ENCODE results near the gene BDKRB2.

BDKRB2 gene

GRCh38 chr14:96198430-96199130, 6.1 kb upstream of the BDKRB2 start:
- DNase-seq (ENCODE audit: low read depth), result no peak

GRCh38 chr14:96201157-96201556, 3.5 kb upstream of the BDKRB2 start:
- DNase-seq (ENCODE audit: low read depth), result no peak

- DNase-seq (ENCODE audit: low read depth), result no peak
Measured at GRCh38 chr14:96201965-96202364, 2.7 kb upstream of the BDKRB2 start.

DNA sequence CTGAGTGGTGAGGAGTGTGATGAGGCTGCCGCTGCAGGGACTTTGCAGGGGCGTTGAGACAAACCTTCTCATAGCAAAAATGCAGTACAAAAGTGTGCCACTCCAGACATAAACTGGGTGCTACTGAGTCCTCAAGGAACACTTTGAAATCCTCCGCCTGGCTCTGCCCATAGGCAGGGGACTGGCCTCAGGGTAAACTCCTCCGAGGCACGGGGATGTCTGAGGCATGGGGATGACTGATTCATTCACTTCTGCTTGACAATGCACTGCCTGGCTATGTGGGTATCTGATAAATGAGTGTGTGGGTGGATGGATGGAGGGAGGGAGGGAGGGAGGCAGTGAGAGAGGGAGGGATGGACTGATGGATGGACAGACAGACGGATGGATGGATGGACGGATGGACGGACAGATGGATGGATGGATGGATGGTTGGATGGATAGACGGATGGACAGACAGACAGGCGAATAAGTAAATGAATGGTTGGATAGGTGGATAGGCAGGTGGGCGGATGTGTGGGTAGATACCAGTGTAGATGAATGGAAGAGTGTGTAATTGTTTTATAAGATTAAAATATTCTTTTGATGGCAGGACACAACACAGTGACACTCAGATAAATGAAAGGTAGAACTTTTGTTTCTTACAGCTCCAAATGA, 2.1 kb upstream of the BDKRB2 start:
- peak; percentile 41 for DNase-seq (ENCODE audit: low read depth)

GRCh38 chr14:96203116-96203515, 1.5 kb upstream of the BDKRB2 start:
- no peak for DNase-seq (ENCODE audit: low read depth)

DNA sequence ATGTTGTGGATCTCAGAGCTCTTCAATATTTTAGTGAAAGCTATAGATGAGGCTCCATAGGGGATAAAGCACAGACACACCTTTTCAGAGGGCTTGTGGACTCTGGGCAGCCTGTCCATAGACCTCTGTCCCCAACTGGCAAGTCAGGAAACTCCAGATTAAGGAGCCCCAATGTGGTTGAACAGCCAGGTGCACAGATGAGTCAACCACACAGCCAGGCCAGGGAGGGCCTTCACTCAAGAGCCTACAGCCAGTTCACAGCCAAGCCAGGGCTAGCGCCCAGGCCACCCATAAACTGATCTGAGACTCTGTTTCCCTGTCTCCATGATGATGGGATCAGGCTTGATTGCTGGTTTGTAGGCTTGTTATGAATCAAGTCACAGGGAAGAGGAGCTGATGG, 1.0 kb upstream of the BDKRB2 start:
- DNase-seq (ENCODE audit: low read depth), result no peak

DNA sequence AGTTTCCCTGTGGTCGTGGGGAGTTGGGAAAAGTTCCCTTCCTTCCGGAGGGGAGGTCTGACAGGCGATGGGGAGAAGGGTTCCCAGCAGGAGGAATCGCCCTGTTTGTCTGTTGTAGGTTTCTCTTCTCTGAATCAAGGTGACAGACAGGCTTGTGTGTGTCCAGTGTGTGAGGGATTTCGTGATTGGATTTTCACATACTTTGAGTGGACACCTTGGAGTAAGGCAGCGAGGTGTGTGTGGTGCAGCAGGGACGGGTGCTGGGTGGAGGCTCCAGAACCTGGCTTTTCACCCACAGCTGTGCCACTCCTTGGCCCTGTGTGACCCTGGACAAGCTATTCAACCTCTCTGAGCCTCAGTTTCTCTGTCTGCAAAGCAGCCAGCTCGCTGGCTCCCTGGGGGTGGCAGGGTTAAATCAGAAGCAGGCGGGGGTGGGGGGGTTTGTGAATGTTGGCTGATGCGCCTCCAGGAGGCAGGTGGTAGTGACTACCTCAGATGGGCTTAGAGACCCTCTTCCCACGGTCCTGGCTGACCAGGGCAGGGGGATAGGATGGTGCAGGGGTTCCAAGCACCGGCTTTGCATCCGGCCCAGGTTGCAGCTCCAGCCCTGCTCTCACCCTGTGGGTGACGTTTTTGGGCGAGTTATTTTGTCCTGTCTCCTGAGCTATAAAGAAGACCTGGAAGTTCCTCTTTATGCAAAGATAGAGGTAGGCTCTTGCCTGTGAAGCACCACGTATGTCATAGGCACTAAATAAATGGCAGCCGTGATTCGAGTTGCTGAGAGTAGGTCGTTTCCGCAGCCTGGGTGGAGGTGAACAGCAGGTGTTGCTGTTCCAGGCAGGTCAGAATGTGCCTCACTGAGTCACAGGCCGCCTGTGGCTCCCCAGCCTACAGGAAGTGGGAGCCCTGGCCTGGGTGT, 679 bp downstream of the BDKRB2 start:
- DNase-seq (ENCODE audit: low read depth), result no peak

DNA sequence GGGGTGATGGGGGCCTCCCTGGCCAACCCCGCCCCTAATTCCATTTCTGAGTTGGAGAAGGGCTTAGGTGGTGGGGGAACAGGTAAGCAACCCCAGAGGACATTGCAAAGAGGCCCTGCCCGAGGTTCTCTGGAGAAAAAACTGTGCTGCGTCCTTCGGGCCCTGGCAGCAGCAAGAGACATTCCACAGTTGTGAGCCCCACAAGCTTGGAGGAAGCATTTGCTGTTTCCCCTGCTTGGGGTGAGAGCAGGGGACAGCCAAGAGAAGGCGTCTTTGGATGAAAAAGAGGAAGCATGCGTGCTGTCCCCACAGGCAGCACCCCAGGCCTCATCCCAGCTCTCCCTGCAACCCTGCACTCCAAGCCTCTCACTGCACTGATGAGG, 1.3 kb downstream of the BDKRB2 start:
- DNase-seq (ENCODE audit: low read depth), result no peak

GRCh38 chr14:96206461-96206860, 1.8 kb downstream of the BDKRB2 start:
- no peak for DNase-seq (ENCODE audit: low read depth)

- DNase-seq (ENCODE audit: low read depth), result no peak
Measured at GRCh38 chr14:96207686-96208085, 3.0 kb downstream of the BDKRB2 start.

DNA sequence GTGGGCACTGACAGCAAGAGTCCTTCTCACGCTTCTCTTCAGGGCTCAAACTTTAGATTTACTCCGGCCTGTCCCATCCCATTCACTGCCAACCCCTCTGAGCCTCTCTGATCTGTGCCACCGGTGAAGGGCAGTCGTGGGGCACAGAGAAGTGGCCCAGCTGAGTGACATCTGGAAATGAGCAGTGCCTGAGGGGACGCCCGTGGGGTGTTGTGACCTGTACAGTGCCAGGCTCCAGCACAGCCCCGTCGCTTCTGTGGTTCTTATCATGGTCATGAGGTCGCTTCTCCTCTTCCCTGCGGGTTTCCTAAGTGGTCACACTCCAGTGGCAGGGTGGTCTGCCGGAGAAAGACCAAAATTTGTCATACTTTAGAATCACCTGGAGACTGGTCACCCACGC, 4.1 kb downstream of the BDKRB2 start:
- DNase-seq (ENCODE audit: low read depth), result no peak

- DNase-seq (ENCODE audit: low read depth), result no peak
Measured at GRCh38 chr14:96212140-96212539, 7.5 kb downstream of the BDKRB2 start.

DNA sequence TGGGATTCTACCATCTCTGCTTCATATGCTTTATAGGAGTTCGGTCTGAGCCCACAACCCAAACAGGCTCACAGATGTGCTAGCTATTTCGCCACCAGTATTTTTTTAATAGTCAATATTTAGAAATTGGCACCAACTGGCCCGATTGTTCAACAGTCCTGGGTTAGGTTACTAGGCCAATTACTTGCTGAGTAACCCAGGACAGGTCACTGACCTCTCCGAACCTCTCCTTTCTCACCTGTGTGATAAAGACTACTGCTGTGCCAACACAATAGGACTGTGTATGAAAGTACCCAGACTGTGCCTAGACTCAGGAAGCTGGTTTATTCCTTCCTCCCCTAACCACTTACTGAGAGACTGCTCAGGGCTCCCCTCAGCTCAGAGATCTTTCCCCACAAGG, 8.3 kb downstream of the BDKRB2 start:
- DNase-seq (ENCODE audit: low read depth), result no peak

DNA sequence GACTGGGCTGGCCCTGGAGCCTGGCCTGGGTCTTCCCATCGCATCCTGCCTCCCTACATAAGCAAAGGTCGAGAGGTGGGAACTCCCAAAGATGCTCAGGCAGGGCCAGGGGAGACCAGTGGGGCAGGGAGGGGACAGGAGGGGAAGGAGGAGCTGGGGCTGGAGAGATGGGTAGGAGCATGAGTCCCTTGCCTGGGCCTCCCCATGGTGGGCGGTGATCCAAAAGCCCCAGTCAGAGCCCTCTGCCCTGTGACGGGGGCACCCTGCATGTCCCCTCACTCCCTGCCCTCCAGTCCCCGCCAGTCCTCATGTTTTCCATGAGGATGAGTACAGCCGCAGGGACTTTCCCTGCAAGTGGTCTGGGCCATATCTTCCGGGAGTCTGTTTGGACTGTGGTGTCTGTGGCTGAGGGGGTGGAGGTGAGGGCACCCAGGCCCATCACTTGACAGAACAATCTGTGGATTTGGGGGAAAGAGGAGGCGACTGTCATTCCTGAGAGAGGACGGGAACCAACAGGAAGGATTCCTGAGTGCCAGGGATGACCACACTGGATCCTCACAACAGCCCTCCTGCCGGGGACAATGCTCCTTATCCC, 9.3 kb downstream of the BDKRB2 start:
- no peak for DNase-seq (ENCODE audit: low read depth)

GRCh38 chr14:96214793-96215192, 10.2 kb downstream of the BDKRB2 start:
- DNase-seq (ENCODE audit: low read depth), result no peak

- DNase-seq (ENCODE audit: low read depth), result no peak
Measured at GRCh38 chr14:96215452-96216244, 11.0 kb downstream of the BDKRB2 start.

DNA sequence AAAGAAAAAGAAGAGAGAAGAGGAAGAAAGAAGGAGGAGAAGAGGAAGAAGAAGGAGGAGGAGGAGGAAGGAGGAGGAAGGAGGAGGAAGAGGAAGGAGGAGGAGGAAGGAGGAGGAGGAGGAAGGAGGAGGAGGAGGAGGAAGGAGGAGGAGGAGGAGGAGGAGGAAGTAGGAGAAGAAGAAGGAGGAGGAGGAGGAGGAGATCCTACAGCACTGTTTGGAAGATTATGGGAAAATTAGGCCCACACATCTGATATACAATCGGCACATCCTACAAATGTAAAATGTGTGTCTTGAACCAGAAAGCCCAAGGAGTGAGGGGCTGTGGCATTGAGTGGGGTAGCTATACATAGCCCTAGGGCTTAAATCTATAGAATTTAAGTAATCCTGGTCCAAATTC, 12.0 kb downstream of the BDKRB2 start:
- no peak for DNase-seq (ENCODE audit: low read depth)

- no peak for DNase-seq (ENCODE audit: low read depth)
Measured at GRCh38 chr14:96217376-96217913, 12.8 kb downstream of the BDKRB2 start.

GRCh38 chr14:96221109-96221650, 16.5 kb downstream of the BDKRB2 start:
- DNase-seq (ENCODE audit: low read depth), result no peak

- no peak for DNase-seq (ENCODE audit: low read depth)
Measured at GRCh38 chr14:96221841-96222240, 17.2 kb downstream of the BDKRB2 start.

DNA sequence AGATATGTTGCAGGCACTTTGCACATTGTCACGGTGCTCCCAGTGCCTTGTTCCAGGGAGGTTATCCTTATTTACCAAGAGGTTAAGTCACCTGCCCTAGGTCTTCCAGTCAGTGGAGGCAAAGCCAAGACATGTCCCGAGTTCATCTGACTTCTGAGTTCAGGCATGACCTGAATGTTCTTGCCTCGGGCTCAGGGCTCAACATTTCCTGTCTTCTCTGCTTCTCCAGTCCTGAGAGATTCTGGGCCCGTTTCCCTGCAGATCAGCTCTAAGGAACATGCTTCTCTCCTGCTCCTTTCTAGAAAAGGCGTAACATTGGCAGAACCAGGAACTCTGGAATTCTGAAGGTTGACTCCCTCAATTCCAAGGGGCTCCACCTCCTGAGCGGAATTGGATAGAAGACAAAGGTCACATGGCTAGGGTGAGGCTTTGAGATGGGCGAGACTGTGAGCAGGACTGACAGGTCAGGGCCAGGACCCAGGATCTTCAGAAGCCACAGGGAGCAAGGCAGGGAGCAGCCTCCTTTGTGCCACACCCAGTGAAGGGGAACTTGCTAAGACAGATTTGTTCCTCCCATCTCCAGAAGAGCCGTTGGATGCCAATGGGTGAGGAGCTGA, 19.9 kb downstream of the BDKRB2 start:
- DNase-seq (ENCODE audit: low read depth), result no peak

Measured in amniotic epithelial cell (primary cell).